ENCODE data around the gene SARNP.

SARNP gene

DNA sequence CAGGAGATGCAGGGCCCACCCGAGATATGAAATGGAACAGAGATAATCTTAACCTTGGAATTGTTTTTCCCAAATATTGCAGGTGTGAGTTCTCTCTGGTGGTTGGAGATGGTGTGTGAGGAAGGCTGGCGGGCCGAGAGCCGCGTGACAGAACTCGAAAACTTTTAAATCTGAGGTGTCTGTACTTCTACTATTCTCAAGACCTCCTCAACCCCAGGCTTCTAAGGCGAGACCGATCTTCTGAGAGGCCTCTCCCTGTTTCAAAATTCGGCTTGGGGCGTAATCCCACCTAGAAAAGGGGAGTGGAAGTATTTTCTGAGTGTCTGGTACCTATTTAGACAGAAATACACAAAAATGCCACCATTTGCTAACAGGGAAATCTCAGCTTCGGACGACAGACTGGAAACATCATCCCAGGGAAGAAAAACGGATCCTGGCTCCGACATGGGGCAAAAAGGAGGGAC, 611 bp downstream of the SARNP start:
- TF ChIP-seq, protein P1, sequence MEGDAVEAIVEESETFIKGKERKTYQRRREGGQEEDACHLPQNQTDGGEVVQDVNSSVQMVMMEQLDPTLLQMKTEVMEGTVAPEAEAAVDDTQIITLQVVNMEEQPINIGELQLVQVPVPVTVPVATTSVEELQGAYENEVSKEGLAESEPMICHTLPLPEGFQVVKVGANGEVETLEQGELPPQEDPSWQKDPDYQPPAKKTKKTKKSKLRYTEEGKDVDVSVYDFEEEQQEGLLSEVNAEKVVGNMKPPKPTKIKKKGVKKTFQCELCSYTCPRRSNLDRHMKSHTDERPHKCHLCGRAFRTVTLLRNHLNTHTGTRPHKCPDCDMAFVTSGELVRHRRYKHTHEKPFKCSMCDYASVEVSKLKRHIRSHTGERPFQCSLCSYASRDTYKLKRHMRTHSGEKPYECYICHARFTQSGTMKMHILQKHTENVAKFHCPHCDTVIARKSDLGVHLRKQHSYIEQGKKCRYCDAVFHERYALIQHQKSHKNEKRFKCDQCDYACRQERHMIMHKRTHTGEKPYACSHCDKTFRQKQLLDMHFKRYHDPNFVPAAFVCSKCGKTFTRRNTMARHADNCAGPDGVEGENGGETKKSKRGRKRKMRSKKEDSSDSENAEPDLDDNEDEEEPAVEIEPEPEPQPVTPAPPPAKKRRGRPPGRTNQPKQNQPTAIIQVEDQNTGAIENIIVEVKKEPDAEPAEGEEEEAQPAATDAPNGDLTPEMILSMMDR (IDR thresholded peaks at IDR 0.05) = no peak
- peak overlapping the region; percentile 84 to 95 for H3K27ac ChIP-seq
- H3K4me3 ChIP-seq = peak overlapping the region; percentile 87
- DNase-seq (ENCODE audit: low spot score) = no peak

DNA sequence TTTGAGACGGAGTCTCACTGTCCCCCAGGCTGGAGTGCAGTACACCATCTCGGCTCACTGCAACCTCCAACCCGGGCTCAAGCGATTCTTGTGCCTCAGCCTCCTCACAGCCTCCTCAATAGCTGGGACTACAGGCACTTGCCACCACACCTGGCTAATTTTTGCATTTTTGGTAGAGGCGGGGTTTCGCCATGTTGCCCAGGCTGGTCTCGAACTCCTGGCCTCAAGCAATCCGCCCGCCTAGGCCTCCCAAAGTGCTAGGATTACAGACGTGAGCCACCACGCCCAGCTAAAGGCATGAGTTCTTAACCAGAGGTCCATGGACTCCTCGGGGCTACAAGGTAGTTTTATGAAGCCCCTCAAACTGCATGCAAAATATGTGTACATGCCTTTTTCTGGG, 2.1 kb downstream of the SARNP start:
- no peak for DNase-seq (ENCODE audit: low spot score)
- Histone ChIP-seq H3K27ac (no peak overlapping the region), H3K4me3 (peak overlapping the region; percentile 87)
- TF ChIP-seq, protein P1 (IDR thresholded peaks at IDR 0.05) = no peak

DNA sequence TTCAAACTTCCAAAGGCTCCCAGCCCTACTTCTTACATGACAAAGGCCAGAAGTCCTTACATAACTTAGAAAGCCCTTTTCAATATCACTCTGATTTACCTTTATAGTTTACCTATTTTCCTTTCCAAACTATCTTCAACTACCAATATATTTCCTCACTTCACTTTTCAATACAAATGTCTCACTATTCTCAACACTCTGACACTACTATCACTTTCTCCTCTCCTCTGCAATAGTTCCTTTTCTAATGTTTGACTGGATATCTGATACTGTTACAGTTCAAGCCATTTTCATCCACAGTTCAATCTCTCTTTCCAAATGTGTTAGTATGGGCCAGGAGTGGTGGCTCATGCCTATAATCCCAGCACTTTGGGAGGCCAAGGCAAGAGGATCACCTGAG, 3.3 kb downstream of the SARNP start:
- no peak for DNase-seq (ENCODE audit: low spot score)
- H3K27ac ChIP-seq = no peak overlapping the region
- no peak overlapping the region for H3K4me3 ChIP-seq
- TF ChIP-seq, protein P1 (IDR thresholded peaks at IDR 0.05) = no peak

DNA sequence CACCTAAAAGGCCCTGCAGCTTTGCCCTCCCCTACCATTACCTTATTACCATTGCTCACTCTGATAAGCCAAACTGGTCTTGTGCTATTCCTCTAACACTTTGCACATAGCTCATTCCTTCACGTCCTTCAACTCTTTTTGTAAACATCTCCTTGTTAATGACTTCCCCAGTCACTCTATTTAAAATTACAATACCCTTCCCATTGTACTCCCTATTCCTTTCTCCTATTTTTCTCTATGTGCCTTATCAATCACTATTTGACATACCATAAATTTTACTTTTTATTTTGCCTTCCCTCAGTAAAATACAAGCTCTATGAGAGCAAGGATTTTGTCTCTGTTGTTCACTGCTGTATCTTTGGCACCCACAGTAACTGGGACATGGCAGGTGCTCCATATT, 5.4 kb downstream of the SARNP start:
- no peak for DNase-seq (ENCODE audit: low spot score)
- Histone ChIP-seq H3K27ac (no peak overlapping the region), H3K4me3 (no peak overlapping the region)
- TF ChIP-seq, protein P1 (IDR thresholded peaks at IDR 0.05) = no peak

DNA sequence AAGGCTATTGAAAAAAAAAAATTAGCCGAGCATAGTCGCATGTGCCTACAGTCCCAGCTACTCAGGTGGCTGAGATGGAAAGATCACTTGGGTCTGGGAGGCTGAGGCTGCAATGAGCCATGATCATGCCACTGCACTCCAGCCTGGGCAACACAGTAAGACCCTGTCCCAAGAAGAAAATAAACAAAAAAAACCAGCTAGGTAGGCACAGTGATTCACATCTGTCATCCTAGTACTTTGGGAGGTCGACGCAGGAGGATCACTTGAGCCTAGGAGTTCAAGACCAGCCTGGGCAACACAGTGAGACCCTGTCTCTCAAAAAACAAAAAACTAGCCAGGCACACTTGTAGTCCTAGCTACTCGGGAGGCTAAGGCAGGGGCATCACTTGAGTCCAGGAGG, 8.2 kb downstream of the SARNP start:
- Histone ChIP-seq H3K4me3 (no peak overlapping the region), H3K27ac (no peak overlapping the region)
- TF ChIP-seq, protein P1 (IDR thresholded peaks at IDR 0.05) = no peak
- no peak for DNase-seq (ENCODE audit: low spot score)

DNA sequence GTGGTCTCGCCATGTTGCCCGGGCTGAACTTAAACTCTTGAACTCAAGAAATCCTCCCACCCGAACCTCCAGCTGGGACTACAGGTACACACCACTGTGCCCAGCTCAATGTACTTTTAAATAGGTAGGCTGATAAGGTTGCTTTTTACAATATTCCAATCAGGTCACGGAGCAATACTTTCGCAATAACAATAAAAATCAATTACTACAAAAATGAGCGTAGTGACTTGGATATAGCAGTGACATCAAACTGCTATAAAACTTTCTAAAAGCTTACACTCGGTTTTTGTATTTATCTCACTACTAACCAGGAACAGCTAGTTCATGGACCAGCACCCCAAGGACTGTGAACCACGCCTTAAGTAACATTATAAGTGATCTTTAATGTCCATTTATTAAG, 10.5 kb downstream of the SARNP start:
- DNase-seq (ENCODE audit: low spot score) = no peak
- Histone ChIP-seq H3K27ac (no peak overlapping the region), H3K4me3 (no peak overlapping the region)
- TF ChIP-seq, protein P1 (IDR thresholded peaks at IDR 0.05) = no peak

DNA sequence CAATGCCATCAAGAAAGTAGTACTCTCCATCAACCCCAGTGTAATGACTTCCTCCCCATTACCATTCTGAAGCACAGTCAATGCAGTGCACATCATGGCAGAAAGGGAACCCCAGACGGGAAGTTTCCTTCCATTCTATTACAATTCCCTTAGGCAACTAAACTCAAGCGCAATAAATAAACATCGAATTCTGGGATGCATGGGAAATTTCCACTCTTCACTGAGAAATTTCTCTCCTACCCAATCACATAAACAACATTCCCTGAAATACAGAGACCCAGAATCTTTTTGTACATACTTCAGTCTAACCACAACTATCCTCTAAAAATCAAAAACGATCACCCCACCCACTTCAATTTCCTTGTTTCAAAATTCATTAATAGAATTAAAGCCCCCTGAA, 20.0 kb downstream of the SARNP start:
- TF ChIP-seq, protein P1 (IDR thresholded peaks at IDR 0.05) = no peak
- Histone ChIP-seq H3K27ac (no peak overlapping the region), H3K4me3 (no peak overlapping the region)
- DNase-seq (ENCODE audit: low spot score) = no peak

Data from coronary artery (tissue), 2 donors.